WTC11 (cell line): Measurements from ENCODE around the gene ZNF8. TPM values are rescaled to one million over a fixed set of nuclear protein-coding genes. Genes with fewer than 3 reads are reported as not detected.

Source experiments
- ATAC-seq: fragments of 200-7000 bp; cut with Tn5 transposase; 2 replicates; pipeline ENCODE4 v1.10.0; 2021; ENCODE audit warnings: mild to moderate bottlenecking, moderate library complexity
- CTCF ChIA-PET: fragments of 300-600 bp; sonication (Branson Sonifier 250); formaldehyde crosslinking; loops from one replicate; lab custom pipeline; 2021; ENCODE audit warnings: antibody characterized with exemption; lab: Charles Lee
- POLR2A ChIA-PET: fragments of 350-600 bp; sonication (Branson Sonifier 250); formaldehyde crosslinking; loops from one replicate; lab custom pipeline; 2021; ENCODE audit warnings: antibody characterized with exemption; lab: Charles Lee
- DNase-seq: peaks from one replicate; pipeline ENCODE4 v3.0.0; 2021; ENCODE audit warnings: low spot score
- H3K27ac Mint-ChIP-seq: 2 replicates; pipeline ENCODE4 v1.8.0; 2021; ENCODE audit warnings: mixed read lengths
- H3K27me3 Mint-ChIP-seq: 2 replicates; pipeline ENCODE4 v1.8.0; 2021; ENCODE audit warnings: low read depth, mild to moderate bottlenecking, moderate library complexity, mixed read lengths
- H3K36me3 Mint-ChIP-seq: 2 replicates; pipeline ENCODE4 v1.8.0; 2021; ENCODE audit warnings: mixed read lengths
- H3K4me1 Mint-ChIP-seq: 2 replicates; pipeline ENCODE4 v1.8.0; 2022; ENCODE audit warnings: mixed read lengths
- H3K4me3 Mint-ChIP-seq: 2 replicates; pipeline ENCODE4 v1.8.0; 2021; ENCODE audit warnings: mild to moderate bottlenecking, moderate library complexity, mixed read lengths
- H3K9me3 Mint-ChIP-seq: 2 replicates; pipeline ENCODE4 v1.8.0; 2021; ENCODE audit warnings: mixed read lengths
- ARID4B ChIP-seq: sonication (generic); formaldehyde crosslinking; IDR thresholded peaks from 2 replicates; pipeline ENCODE4 v1.8.0; 2023; ENCODE audit warnings: missing genetic modification reagents, mild to moderate bottlenecking, borderline replicate concordance
- ATF6 ChIP-seq: sonication (generic); formaldehyde crosslinking; IDR thresholded peaks from 2 replicates; pipeline ENCODE4 v1.8.1; 2023; ENCODE audit warnings: mild to moderate bottlenecking, missing genetic modification reagents
- CDX4 ChIP-seq: fragments of 250-450 bp; sonication (Bioruptor Pico); IDR thresholded peaks from 2 replicates; pipeline ENCODE4 v1.9.0; 2021; ENCODE audit warnings: moderate library complexity, mild to moderate bottlenecking, inconsistent platforms, borderline replicate concordance
- EMX1 ChIP-seq: fragments of 250-450 bp; sonication (Bioruptor Pico); IDR thresholded peaks from 2 replicates; pipeline ENCODE4 v1.8.0; 2021; ENCODE audit warnings: mild to moderate bottlenecking
- JUN ChIP-seq: sonication (generic); formaldehyde crosslinking; IDR thresholded peaks from 2 replicates; pipeline ENCODE4 v1.8.0; 2023; ENCODE audit warnings: mild to moderate bottlenecking, missing genetic modification reagents
- PRDM15 ChIP-seq: sonication (generic); formaldehyde crosslinking; IDR thresholded peaks from 2 replicates; pipeline ENCODE4 v1.8.0; 2022; ENCODE audit warnings: missing genetic modification reagents
- PRRX2 ChIP-seq: fragments of 250-450 bp; sonication (Bioruptor Pico); IDR thresholded peaks from 2 replicates; pipeline ENCODE4 v1.8.0; 2021; ENCODE audit warnings: mild to moderate bottlenecking
- SMAD4 ChIP-seq: sonication (generic); formaldehyde crosslinking; IDR thresholded peaks from 2 replicates; pipeline ENCODE4 v1.8.0; 2022; ENCODE audit warnings: mild to moderate bottlenecking, missing genetic modification reagents
- TEAD1 ChIP-seq: sonication (generic); formaldehyde crosslinking; IDR thresholded peaks from 2 replicates; pipeline ENCODE4 v1.8.0; 2022; ENCODE audit warnings: mild to moderate bottlenecking, missing genetic modification reagents
- ZNF219 ChIP-seq: sonication (generic); formaldehyde crosslinking; IDR thresholded peaks from 2 replicates; pipeline ENCODE4 v1.8.0; 2023; ENCODE audit warnings: missing genetic modification reagents, mild to moderate bottlenecking, borderline replicate concordance
- ZNF232 ChIP-seq: sonication (generic); formaldehyde crosslinking; IDR thresholded peaks from 2 replicates; pipeline ENCODE4 v1.8.0; 2022; ENCODE audit warnings: mild to moderate bottlenecking, missing genetic modification reagents
- ZNF317 ChIP-seq: sonication (generic); formaldehyde crosslinking; IDR thresholded peaks from 2 replicates; pipeline ENCODE4 v1.8.1; 2023; ENCODE audit warnings: low read depth, mild to moderate bottlenecking, moderate library complexity, missing genetic modification reagents, borderline replicate concordance
- ZNF396 ChIP-seq: fragments of 250-450 bp; sonication (Bioruptor Pico); IDR thresholded peaks from 2 replicates; pipeline ENCODE4 v1.8.0; 2021; ENCODE audit warnings: mild to moderate bottlenecking, moderate library complexity, borderline replicate concordance
- ZNF671 ChIP-seq: fragments of 250-450 bp; sonication (Bioruptor Pico); IDR thresholded peaks from 2 replicates; pipeline ENCODE4 v1.8.0; 2021; ENCODE audit warnings: mild to moderate bottlenecking
- ZSCAN18 ChIP-seq: fragments of 250-450 bp; sonication (Bioruptor Pico); IDR thresholded peaks from 2 replicates; pipeline ENCODE4 v2.1.2; 2022; ENCODE audit warnings: mild to moderate bottlenecking, moderate library complexity
- total RNA-seq: library from RNA; stranded (reverse); gene quantifications from 3 replicates; pipeline ENCODE4 v1.2.3, GENCODE V29; 2021
- TF ChIP-seq, protein P1 (sequence below): fragments of 250-450 bp; sonication (Bioruptor Pico); conservative IDR thresholded peaks from 2 replicates; pipeline ENCODE4 v1.9.0; 2021; ENCODE audit warnings: mild to moderate bottlenecking
- TF ChIP-seq, protein P2 (sequence below): fragments of 250-450 bp; sonication (Bioruptor Pico); IDR thresholded peaks from 2 replicates; pipeline ENCODE4 v1.9.0; 2021; ENCODE audit warnings: mild to moderate bottlenecking

Gene ZNF8
- total RNA-seq, 1 experiment from 2014 or later: 18.8 TPM

DNA sequence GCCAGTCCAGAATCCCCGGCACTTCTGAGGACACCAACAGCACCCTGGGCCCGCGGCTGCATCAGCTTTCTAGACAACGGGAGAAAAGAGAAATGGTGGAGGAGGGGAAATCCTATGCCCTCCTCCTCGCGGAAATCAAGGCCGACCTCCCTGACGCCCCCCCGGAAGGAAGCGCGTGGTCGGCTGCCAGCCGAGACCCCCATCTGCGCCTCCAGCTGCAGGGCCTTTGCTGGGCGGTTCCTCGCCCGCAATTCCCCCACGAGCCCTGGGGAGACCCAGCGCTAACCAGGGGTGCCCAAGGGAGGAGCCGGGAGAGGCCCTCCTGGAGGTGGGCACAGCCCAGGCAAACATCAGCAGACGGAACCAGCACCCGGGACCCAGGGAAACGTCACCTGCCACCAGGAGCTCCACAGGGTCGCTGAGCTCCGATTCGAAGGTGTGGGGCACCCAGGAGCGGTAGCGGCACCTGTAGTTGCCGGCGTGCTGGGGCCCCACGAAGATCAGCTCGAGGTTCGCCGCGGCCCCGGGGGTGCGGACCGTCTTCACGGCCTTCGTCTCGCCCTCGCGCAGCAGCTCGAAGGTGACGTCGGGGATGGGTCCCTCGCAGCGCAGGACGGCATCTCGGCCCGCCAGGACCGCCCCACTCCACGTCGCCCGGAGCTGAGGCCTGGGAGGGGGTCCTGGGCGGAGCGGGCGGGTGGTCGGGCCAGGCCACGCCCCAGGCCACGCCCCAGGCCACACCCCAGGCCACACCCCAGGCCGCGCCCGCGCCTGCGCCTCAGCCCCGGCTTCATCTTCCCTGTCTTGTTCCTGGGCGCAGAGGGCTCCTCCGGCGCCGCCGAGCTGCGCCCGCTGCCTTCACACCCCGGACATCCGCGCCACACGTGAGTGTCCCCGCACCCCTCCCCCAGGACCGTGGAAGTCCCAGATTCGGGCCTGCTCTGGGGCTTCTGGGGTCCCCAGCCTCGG is 68.5 kb downstream of the ZNF8 start:
- ATAC-seq (peak; percentile 96), DNase-seq (peak; percentile 67)
- ChIA-PET POLR2A (interaction anchor here (2.9 kb wide), 1 partner anchor 16 kb away, joined by 25 read pairs; the partner anchor contains the start of gene ZNF497), CTCF (interaction anchor here (0.6 to 3.2 kb wide), 10 partner anchors 8 to 167 kb away, joined by 3 to 22 read pairs (median 5); partner anchors contain the start of genes ZNF497, ZNF8 and ZSCAN22)
- Mint-ChIP-seq H3K4me3 (peak overlapping the region; percentile 93), H3K27me3 (peaks cover 57% of the 10 kb centered on the region), H3K9me3 (no peaks in the 10 kb centered on the region; the same call in 1 of the 2 replicates), H3K4me1 (peaks cover 3% of the 10 kb centered on the region; the same call in 1 of the 2 replicates), H3K27ac (no peak overlapping the region), H3K36me3 (no peaks in the 10 kb centered on the region)
- peak; percentile 47; the same call in 1 of the 2 replicates for TF ChIP-seq JUN
- peak; percentile 67; the same call in 1 of the 2 replicates for TF ChIP-seq ARID4B (CRISPR knock-in tag)
- TF ChIP-seq ZSCAN18: no peak
- no peak for TF ChIP-seq ZNF671 (CRISPR knock-in tag)
- TF ChIP-seq, protein P1, sequence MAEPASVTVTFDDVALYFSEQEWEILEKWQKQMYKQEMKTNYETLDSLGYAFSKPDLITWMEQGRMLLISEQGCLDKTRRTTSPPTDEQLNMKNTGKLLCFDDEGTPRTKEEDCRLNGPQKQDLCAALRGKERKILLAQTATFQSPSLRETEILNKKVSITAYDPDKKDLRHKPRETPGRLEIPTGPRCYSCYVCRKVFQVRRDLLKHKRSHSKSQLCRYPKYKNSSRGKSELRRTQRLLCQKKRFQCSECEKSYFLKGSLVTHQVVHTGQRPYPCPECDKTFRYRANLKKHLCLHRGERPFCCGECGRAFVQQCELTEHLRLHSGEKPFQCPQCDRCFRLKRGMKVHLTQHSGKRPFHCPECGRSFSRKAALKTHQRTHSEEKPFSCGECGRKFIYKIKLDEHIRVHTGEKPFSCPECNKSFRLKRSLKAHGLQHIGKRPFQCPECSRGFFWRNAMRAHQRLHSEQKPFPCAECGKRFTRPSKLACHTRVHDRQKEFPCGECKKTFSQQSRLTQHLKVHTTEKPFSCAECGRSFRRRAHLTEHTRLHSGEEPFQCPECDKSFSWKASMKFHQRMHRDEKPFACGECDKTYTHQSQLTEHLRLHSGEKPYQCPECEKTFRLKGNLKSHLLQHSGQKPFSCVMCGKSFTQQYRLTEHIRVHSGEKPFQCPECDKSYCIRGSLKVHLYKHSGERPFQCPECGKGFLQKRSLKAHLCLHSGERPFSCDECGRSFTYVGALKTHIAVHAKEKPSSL (CRISPR knock-in tag): no peak
- TF ChIP-seq, protein P2, sequence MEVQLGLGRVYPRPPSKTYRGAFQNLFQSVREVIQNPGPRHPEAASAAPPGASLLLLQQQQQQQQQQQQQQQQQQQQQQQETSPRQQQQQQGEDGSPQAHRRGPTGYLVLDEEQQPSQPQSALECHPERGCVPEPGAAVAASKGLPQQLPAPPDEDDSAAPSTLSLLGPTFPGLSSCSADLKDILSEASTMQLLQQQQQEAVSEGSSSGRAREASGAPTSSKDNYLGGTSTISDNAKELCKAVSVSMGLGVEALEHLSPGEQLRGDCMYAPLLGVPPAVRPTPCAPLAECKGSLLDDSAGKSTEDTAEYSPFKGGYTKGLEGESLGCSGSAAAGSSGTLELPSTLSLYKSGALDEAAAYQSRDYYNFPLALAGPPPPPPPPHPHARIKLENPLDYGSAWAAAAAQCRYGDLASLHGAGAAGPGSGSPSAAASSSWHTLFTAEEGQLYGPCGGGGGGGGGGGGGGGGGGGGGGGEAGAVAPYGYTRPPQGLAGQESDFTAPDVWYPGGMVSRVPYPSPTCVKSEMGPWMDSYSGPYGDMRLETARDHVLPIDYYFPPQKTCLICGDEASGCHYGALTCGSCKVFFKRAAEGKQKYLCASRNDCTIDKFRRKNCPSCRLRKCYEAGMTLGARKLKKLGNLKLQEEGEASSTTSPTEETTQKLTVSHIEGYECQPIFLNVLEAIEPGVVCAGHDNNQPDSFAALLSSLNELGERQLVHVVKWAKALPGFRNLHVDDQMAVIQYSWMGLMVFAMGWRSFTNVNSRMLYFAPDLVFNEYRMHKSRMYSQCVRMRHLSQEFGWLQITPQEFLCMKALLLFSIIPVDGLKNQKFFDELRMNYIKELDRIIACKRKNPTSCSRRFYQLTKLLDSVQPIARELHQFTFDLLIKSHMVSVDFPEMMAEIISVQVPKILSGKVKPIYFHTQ (CRISPR knock-in tag): no peak
- no peak for TF ChIP-seq PRRX2 (CRISPR knock-in tag)
- no peak for TF ChIP-seq PRDM15 (CRISPR knock-in tag)
- TF ChIP-seq ATF6 (CRISPR knock-in tag): no peak
- TF ChIP-seq TEAD1 (CRISPR knock-in tag): no peak; the same call in none of the 2 replicates
- no peak for TF ChIP-seq ZNF396
- TF ChIP-seq SMAD4 (CRISPR knock-in tag): no peak
- TF ChIP-seq CDX4 (CRISPR knock-in tag): no peak
- TF ChIP-seq ZNF219: no peak
- no peak for TF ChIP-seq ZNF317 (CRISPR knock-in tag)
- TF ChIP-seq ZNF232 (CRISPR knock-in tag): no peak
- no peak for TF ChIP-seq EMX1
